Hepatocyte (in vitro differentiated cells): Measurements from ENCODE around the gene CYREN.

Source experiments
- CTCF ChIP-seq: fragments of 200-600 bp; sonication (generic); IDR thresholded peaks from 2 replicates; pipeline ENCODE4 v1.5.1; 2016; ENCODE audit warnings: antibody characterized with exemption, mild to moderate bottlenecking; ENCODE audit not compliant: poor library complexity
- EZH2 ChIP-seq: fragments of 200-600 bp; sonication (generic); IDR thresholded peaks from 2 replicates; pipeline ENCODE4 v1.6.1; 2016; ENCODE audit warnings: antibody characterized with exemption, mild to moderate bottlenecking, borderline replicate concordance
- EZH2phosphoT487 ChIP-seq: fragments of 200-600 bp; sonication (generic); IDR thresholded peaks from one replicate; pipeline ENCODE4 v1.6.1; 2018; ENCODE audit warnings: antibody characterized with exemption, mild to moderate bottlenecking, low read depth, moderate library complexity; ENCODE audit not compliant: unreplicated experiment, severe bottlenecking

GRCh38 chr7:135178364-135178763, 7.9 kb upstream of the CYREN start:
- no peak for TF ChIP-seq EZH2
- TF ChIP-seq CTCF, result no peak
- no peak for TF ChIP-seq EZH2phosphoT487
